NOMO-1 (cell line): ENCODE data around the gene C3orf70.

Source experiments
- DNase-seq, 2 experiments: peaks; one replicate each; lab custom pipeline; 2025; ENCODE audit not compliant: unreplicated experiment in 2 of 2; lab: John Stamatoyannopoulos, UW

The C3orf70 gene

GRCh38 chr3:185152410-185153170 lies at the start of gene C3orf70:
C3orf70 (minus strand) TSS chr3:185153060; CDS start chr3:185152823, 237 bp downstream.
- DNase-seq, result peak; percentile 24 to 57

- no peak for DNase-seq
These were observed 47.8 kb upstream of the C3orf70 start for GRCh38 chr3:185200639-185201038.

- no peak for DNase-seq
These were observed 46.8 kb upstream of the C3orf70 start for GRCh38 chr3:185199671-185200070.

DNA sequence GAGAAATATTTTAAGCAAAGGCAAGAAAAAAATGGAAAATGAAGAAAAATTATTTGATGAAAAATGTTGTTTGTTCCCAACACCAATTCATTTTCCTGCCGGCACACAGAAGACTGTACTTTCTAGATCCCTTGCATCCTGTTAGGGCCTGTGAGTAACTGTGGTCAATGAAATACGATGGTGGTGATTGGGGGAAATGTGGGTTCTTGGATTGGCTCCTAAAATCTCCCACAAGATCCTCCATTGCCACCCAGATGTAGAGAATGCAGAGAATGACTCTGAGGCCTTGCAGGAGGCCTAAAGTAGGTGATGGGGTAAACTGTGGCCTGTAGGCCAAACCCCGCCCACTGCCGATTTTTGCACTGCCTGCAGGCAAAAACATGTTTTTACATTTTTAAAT lies 46.3 kb upstream of the C3orf70 start:
- no peak for DNase-seq

GRCh38 chr3:185197068-185197467 lies 44.2 kb upstream of the C3orf70 start:
- no peak for DNase-seq

DNA sequence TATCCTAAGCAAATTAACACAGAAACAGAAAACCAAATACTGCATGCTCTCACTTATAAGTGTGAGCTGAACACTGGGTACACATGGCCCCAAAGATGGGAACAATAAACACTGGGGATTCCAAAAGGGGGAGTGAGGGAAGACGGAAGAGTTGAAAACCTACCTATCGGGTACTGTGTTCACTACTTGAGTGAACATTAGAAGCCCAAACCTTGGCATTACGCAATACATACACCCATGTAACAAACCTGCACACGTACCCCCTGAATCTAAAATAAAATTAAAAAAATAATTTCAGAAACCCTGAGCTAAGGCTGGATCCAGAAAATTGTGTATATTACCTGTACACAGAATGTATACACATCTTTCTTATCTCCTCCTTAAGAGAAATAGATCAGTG lies 42.8 kb upstream of the C3orf70 start:
- DNase-seq, result no peak

DNA sequence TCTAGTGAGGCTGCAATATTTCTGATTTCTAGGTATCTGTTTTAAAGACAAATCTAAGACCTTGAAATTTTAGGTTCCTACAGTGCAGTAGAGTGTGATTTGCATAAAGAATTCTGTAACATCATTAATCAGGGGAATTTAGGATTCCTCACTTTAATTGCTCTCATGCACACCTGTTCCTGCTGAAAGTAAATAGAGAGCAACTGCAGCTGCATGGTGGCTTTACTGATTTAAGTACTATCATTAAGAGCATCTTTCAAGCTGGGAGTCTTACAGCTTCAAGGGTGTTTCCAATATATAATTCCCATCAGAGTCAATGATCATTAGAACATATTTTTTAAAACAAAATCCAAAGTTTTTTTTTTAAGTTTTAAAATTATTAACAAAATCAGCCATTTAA lies 36.0 kb upstream of the C3orf70 start:
- DNase-seq, result no peak

DNA sequence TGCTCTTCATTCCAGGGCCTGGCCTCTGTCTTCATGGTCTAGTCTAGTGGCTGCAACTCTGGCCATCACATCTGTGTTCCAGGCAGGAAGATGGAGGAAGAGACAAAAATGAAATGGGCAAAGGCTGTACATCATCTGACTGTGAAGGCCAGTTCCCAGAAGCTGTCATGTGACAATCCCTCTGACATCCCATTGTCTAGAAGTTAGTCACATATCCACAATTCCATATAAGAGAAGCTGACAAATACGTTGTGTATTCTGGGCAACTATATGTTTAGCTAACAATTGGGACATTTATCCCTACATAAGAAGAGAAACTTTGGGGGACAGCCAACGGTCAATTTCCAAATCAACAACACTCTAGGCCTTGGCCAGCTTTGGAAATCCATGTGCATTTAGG lies 34.5 kb upstream of the C3orf70 start:
- no peak for DNase-seq

DNA sequence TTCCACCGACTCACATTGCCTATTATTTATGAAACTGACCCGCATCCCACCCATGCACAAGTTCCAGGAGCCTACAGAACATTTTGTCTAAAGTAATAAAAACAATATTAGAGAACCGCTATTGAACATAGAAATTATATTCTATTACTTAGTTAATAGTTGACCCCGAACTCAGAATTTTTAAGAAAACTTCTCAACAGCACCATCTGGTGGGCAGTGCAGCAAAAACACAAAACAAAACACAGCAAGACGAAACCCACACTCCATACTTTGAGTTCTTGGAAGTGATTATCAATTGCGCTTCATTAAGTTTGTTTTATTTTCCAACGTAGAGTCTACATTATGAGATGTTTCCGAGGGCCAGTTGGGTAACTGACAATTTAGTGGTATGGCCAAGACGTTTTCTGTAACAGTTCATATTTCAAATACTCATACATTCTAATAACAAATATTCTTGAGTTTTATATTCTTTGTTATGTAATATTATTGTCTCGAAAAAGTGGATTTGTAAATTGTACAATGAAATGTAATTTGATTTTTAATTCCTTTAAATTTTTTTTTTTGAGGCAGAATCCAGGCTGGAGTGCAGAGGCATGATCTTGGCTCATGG lies 24.0 kb upstream of the C3orf70 start:
- peak; percentile 23 to 31 for DNase-seq

GRCh38 chr3:185175370-185175987 lies 22.6 kb upstream of the C3orf70 start:
- DNase-seq, result peak; percentile 90 to 93

DNA sequence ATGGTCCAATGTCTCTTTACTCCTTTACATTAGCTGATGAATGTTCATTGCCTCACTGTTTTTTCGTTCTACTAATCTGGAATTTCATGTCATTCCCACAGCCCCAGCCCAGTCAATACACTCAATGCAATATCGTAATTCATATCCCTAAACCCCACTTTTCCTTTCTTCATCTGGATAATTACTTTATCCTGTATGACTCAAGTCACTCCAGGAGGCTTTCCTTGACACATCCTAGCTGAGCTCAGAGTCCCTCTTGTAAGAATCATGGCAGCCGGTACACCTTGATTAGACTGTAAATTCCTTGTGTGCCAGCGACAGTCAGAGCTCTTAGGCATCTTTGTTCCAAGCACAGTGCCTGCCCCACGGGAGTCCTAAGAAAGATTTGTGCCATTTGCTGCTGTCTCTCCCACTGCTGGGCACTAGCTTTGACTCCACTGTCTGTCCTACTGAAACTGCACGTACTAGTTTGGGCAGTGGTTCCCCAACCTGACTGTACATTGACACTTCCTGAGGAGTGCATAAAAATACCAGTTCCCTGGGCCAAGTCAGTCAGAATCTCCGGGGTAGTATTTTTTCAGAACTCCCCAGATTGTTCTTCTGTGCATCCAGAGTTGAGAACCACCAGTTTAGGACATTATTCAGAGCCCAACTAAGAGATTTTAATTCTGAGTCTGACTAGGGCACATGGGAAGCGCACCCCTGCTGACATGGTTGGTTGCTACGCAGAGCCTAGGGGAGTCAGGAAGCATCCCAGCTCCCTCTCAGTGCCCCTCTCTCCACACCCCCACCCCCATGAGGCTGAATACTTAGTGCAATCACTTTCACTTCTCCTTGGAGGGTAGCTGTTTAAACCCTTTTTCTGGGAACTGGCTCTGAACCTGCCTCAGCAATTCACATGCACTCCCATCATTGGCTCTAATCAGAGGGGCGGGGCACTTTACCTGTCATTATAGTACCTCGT lies 19.5 kb upstream of the C3orf70 start:
- peak; percentile 45 to 69 for DNase-seq

DNA sequence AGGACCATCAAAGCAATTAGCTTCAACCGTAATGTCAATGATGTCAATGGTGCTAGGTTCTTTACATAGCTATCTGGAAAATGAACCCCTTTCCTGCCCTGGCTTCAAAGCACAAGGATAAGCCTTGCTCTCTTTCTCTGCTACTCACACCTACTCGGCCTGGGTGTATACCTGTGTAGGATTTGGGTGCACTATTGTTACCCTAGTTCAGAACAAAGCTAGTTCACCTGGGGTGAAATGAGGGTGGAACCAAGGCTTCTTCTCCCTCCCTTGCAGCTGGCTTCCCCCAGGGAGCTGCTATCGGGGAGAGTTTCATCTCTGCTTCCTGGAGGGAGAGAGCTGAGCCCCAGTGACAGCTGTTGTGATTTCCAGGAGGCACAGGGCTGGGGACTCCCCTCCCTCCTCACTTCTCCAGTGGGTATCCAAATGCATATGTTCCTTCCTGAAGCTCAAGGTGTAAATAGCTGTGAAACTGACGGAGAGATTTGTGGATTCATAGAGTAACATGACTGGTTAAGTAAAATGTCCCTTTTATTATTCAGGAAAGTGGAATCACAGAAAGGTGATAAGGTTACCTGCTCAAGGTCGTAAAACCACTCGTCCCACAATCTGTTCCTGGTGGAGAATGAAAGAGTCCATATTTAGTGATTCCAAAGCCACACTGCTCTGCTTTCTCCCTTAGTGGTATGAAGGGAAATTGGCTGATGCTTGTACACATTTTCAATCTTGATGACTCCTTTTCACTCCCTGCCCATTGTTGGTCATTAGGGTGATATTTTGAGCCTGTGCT lies 11.8 kb upstream of the C3orf70 start:
- DNase-seq, result no peak

GRCh38 chr3:185162634-185163033 lies 9.8 kb upstream of the C3orf70 start:
- no peak for DNase-seq

DNA sequence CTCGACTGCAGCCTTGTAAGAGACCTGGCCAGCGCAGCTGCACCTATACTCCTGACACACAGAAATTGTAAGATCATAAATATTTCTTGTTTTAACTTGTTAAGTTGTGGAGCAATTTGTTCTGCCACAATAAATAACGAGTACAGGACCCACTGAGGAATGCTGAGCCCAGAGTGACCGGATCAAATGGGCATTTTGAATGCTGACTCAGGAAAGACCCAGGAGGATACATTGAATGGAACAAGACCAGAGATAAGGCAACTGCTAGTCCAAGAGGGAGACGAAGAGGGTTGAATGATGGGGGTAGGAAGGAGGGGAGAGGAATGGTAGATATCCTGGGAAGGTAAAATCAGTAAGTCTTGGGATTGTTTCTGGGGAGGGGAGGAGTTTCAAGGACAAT lies 8.9 kb upstream of the C3orf70 start:
- DNase-seq, result no peak

DNA sequence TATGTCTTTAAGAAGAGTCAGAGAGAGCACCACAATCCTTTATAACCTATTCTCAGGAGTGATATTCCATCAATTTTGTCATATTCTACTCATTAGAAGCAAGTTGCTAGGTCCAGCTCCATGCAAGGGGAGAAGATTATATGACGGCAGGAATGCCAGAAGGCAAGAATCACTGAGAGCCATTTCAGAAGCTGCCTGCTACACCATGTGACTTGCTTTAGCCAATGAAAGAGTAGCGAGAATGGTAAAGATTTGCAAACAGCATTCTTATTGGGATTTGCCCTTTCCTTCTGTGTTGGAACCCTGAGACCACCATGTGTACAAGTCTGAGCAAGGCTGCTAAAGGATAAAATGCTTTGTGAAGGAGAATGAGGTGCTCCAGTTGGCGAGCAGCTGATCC lies 4.5 kb upstream of the C3orf70 start:
- no peak for DNase-seq

GRCh38 chr3:185155678-185156077 lies 2.8 kb upstream of the C3orf70 start:
- DNase-seq, result no peak

DNA sequence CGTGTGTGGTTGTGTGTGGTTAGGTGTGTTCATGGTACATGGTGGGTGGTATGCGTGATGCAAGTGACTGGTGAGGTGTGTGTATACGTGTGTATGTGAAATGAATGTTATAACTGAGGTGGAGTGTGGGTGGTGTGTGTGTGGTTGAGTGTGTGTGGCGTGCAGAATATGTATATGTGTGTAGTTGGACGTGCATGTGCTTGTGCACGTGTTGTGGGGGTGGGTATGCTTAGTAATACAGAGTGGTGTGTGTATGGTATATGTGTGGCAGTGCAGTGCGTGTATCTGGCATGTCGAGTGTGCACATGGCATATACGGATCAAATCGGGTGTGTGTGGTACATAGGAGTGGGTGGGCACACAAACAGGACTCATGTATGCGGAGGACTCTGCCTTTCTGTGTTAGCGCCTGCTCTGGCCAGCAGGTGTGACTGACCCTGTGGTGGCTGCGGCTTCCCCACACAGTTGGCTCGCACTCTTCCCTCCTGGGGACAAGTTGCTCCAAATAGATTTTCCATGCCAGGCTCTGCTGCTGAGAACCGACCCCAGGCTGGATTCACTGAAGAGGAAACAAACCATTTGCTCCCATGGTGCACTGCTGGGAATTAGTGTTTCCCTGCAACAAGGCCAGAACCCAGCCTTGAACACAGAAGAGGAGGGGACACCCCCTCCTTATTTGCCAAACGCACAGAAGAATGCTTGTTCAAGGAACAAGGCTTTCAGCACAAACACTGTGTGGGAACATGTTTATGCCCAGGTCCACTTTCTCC lies 1.2 kb upstream of the C3orf70 start:
- no peak for DNase-seq

DNA sequence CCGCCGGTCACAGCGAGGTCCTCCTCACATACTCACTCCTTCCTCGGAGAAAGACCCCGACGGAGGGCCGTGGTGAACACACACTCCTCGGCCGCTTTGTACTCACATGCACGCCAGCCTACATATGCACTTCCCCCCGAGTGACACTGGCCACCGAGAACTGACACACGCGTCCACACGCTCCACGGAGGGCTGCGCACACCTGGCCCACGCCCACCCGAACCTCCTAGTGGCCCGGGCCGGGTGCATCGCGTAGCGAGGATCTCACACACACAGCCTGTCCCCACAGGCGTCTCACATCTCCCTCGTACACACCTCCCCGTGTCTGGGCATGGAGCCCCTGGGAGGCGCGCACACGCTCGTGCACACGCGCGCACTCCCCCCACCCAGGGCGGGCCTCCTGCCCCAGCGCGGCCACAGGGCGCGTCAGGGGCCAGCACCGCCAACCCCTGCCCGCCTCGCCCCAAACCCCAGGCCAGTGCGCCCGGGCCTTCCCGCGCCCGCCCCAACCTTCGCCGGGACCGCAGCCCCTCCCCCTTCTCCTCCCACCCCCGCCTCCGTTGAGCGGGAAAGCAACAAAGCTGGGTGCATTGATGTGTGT lies 411 bp upstream of the C3orf70 start:
- DNase-seq, result peak in 1 of 2 experiments; percentile 57

- DNase-seq, result no peak
These were observed 873 bp downstream of the C3orf70 start for GRCh38 chr3:185151964-185152409.
